ENCODE results near the gene MYBBP1A. TPM values are rescaled to one million over a fixed set of nuclear protein-coding genes. Genes with fewer than 3 reads are reported as not detected.

Gene MYBBP1A
- total RNA-seq, 3 donors from 2014 or later (not counting 1 experiment from before 2014, with no cell fraction given), result 50.5 to 58.1 (median 52.7) TPM

GRCh38 chr17:4601326-4601725 lies 46.1 kb upstream of the MYBBP1A start:
- intact Hi-C loops (cut with micrococcal nuclease), result no loop called here

GRCh38 chr17:4600563-4600962 lies 45.4 kb upstream of the MYBBP1A start:
- 84% methylated on average over 13 of the region's 13 CpGs for WGBS (ENCODE audit: insufficient coverage)
- Mint-ChIP-seq H3K27ac (no peak overlapping the region), H3K4me1 (no peaks in the 10 kb centered on the region), H3K27me3 (ENCODE audit: low read depth in 2 of 2) (peaks cover 0 to 5% of the 10 kb centered on the region in 2 donors), H3K9me3 (no peaks in the 10 kb centered on the region), H3K4me3 (no peak overlapping the region), H3K36me3 (no peaks in the 10 kb centered on the region)
- TF ChIP-seq CTCF (IDR thresholded peaks at IDR 0.05), result no peak
- intact Hi-C loops (cut with micrococcal nuclease), result no loop called here
- Histone ChIP-seq H3K4me3 (ENCODE audit: low read length) (no peak overlapping the region), H3K36me3 (ENCODE audit: control insufficient read depth, insufficient read depth, low read length) (no peaks in the 10 kb centered on the region), H3K27ac (ENCODE audit: low read length) (no peak overlapping the region), H3K9me3 (ENCODE audit: control insufficient read depth, insufficient read depth, low read length) (no peaks in the 10 kb centered on the region), H3K4me1 (ENCODE audit: control insufficient read depth, insufficient read depth, low read length) (no peaks in the 10 kb centered on the region), H3K27me3 (ENCODE audit: control insufficient read depth, insufficient read depth, low read length) (no peaks in the 10 kb centered on the region)
- DNase-seq (no peak), ATAC-seq (no peak)

More at GRCh38 chr17:4601326-4601725, 46.1 kb upstream of the MYBBP1A start:
- H3K9me3 Mint-ChIP-seq, result no peaks in the 10 kb centered on the region
- Histone ChIP-seq H3K27ac (ENCODE audit: low read length) (no peak overlapping the region), H3K9me3 (ENCODE audit: control insufficient read depth, insufficient read depth, low read length) (no peaks in the 10 kb centered on the region), H3K27me3 (ENCODE audit: control insufficient read depth, insufficient read depth, low read length) (no peaks in the 10 kb centered on the region), H3K36me3 (ENCODE audit: control insufficient read depth, insufficient read depth, low read length) (no peaks in the 10 kb centered on the region), H3K4me1 (ENCODE audit: control insufficient read depth, insufficient read depth, low read length) (no peaks in the 10 kb centered on the region), H3K4me3 (ENCODE audit: low read length) (no peak overlapping the region)
- no peak overlapping the region for H3K4me3 Mint-ChIP-seq
- ATAC-seq, result no peak
- no peaks in the 10 kb centered on the region for H3K36me3 Mint-ChIP-seq
- peaks cover 0 to 5% of the 10 kb centered on the region in 2 donors for H3K27me3 Mint-ChIP-seq (ENCODE audit: low read depth in 2 of 2)
- no peak for TF ChIP-seq CTCF (IDR thresholded peaks at IDR 0.05)
- no peak overlapping the region for H3K27ac Mint-ChIP-seq
- WGBS (ENCODE audit: insufficient coverage), result 94% methylated on average over 4 of the region's 4 CpGs
- no peaks in the 10 kb centered on the region for H3K4me1 Mint-ChIP-seq
- no peak for DNase-seq

GRCh38 chr17:4599505-4600281 lies 44.5 kb upstream of the MYBBP1A start:
- no peak for TF ChIP-seq CTCF (IDR thresholded peaks at IDR 0.05)
- ATAC-seq (no peak), DNase-seq (no peak)
- peaks cover 6% of the 10 kb centered on the region for H3K4me1 ChIP-seq (ENCODE audit: control insufficient read depth, insufficient read depth, low read length)
- intact Hi-C loops (cut with micrococcal nuclease), result no loop called here
- Mint-ChIP-seq H3K36me3 (no peaks in the 10 kb centered on the region), H3K27ac (no peak overlapping the region), H3K9me3 (no peaks in the 10 kb centered on the region), H3K27me3 (ENCODE audit: low read depth in 2 of 2) (peaks cover 0 to 5% of the 10 kb centered on the region in 2 donors), H3K4me1 (peaks cover 5% of the 10 kb centered on the region in 2 donors), H3K4me3 (no peak overlapping the region)
- no peaks in the 10 kb centered on the region for H3K9me3 ChIP-seq (ENCODE audit: control insufficient read depth, insufficient read depth, low read length)
- no peaks in the 10 kb centered on the region for H3K27me3 ChIP-seq (ENCODE audit: control insufficient read depth, insufficient read depth, low read length)
- no peak overlapping the region for H3K4me3 ChIP-seq (ENCODE audit: low read length)
- H3K27ac ChIP-seq (ENCODE audit: low read length), result no peak overlapping the region
- H3K36me3 ChIP-seq (ENCODE audit: control insufficient read depth, insufficient read depth, low read length), result no peaks in the 10 kb centered on the region
- WGBS (ENCODE audit: insufficient coverage), result 81% methylated on average over 25 of the region's 25 CpGs

Data from natural killer cell (primary cell).